Vagina (tissue), 2 donors: Measurements from ENCODE around the gene EIF2S1.

Experiments
- POLR2A ChIP-seq, 2 donors: fragments of 450-650 bp; IDR thresholded peaks; one replicate each; pipeline ENCODE4 v1.6.1; 2017; ENCODE audit warnings: antibody characterized with exemption in 2 of 2, mild to moderate bottlenecking in 2 of 2, moderate library complexity in 2 of 2
- POLR2AphosphoS5 ChIP-seq, 2 donors: sonication (generic); formaldehyde crosslinking; IDR thresholded peaks; one replicate each; pipeline ENCODE4 v1.9.0; 2017; ENCODE audit warnings: antibody characterized with exemption in 2 of 2, mild to moderate bottlenecking in 2 of 2, low read depth in 1 of 2; ENCODE audit not compliant: insufficient read depth in 1 of 2
- TF ChIP-seq, protein P1 (sequence below), 3 experiments: fragments of 450-650 bp in 2 of 3; fragments of 200-600 bp in 1 of 3; sonication (generic) in 1 of 3; IDR thresholded peaks; one replicate each; pipeline ENCODE4 v1.5.1; 2017 to 2019; ENCODE audit warnings: antibody characterized with exemption in 3 of 3, mild to moderate bottlenecking in 2 of 3, moderate library complexity in 2 of 3

DNA sequence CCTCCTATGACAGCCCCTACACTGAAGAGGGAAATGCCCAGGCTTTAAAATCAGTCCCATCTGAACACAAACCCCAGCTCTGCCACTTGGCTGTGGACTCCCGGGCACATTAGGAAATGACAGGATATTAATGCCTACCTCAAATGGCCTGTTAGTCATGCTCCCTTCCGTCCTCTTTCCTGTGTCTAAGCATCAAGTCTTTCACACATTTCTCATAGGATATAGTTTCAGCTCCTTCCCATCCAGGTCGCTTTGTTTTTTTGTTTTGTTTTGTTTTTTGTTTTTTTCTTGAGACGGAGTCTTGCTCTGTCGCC lies 35.7 kb downstream of the EIF2S1 start:
- TF ChIP-seq, protein P1, sequence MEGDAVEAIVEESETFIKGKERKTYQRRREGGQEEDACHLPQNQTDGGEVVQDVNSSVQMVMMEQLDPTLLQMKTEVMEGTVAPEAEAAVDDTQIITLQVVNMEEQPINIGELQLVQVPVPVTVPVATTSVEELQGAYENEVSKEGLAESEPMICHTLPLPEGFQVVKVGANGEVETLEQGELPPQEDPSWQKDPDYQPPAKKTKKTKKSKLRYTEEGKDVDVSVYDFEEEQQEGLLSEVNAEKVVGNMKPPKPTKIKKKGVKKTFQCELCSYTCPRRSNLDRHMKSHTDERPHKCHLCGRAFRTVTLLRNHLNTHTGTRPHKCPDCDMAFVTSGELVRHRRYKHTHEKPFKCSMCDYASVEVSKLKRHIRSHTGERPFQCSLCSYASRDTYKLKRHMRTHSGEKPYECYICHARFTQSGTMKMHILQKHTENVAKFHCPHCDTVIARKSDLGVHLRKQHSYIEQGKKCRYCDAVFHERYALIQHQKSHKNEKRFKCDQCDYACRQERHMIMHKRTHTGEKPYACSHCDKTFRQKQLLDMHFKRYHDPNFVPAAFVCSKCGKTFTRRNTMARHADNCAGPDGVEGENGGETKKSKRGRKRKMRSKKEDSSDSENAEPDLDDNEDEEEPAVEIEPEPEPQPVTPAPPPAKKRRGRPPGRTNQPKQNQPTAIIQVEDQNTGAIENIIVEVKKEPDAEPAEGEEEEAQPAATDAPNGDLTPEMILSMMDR (IDR thresholded peaks at IDR 0.05), result no peak
- TF ChIP-seq POLR2A (IDR thresholded peaks at IDR 0.05), result no peak
- no peak for TF ChIP-seq POLR2AphosphoS5 (IDR thresholded peaks at IDR 0.05; ENCODE audit: insufficient read depth in 1 of 2, low read depth in 1 of 2)
